ENCODE measurements around the gene RPS27. TPM values are rescaled to one million over a fixed set of nuclear protein-coding genes. Genes with fewer than 3 reads are reported as not detected.

Gene RPS27
- polyA plus RNA-seq, 1 of the 3 experiments (the other 2 are of a cell fraction), result 7,060 TPM

DNA sequence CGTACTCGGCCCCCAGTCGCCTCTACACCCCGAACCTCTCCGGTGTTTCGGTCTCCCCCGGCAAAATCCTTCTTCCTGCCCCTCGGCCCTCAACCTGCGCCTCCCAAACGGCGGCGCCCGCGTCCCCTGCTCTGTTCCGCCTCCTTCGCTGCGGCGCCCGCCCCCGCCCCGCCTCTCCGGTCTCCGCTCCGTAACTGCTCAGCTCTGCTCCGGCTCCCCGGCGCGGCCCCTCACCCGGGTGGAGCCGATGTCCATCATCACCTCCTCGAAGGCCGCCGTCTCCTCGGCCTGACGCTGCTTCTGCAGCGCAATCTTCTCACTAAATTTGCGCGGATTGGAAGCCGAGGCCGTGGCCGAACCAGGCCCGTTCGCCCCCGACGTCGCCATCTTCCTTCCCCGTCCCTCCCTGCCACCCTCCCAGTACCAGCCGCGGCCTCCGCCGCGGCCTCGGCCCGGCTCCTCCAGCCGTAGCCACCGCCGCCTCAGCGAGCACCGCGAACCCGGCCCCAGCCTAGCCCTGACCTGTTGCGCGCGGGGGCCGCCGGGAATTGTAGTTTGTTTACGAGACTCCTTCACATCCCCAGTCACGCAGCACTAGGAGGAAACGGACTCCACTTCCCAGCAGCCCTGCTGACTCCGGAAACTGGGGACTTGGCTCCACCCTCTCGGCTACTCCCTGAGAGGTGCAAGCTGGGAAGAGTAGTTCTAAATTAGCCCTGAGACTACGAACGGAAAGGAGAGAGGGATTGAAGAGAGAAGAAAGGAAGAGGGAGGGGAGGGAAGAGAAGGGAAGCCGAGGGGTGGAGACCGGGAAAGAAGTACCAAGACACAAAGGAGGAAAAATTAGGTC is 32.2 kb upstream of the RPS27 start, which contains the start of gene CRTC2 (continued):
- TF ChIP-seq MXI1 (IDR thresholded peaks at IDR 0.05; ENCODE audit: low read depth, low read length), result no peak; the same call in 1 of the 2 replicates
- no peak for TF ChIP-seq TEAD4 (IDR thresholded peaks at IDR 0.05; ENCODE audit: borderline replicate concordance, insufficient read depth)
- no peak for TF ChIP-seq RFX5 (IDR thresholded peaks at IDR 0.05; ENCODE audit: low read length)
- TF ChIP-seq, protein P1, sequence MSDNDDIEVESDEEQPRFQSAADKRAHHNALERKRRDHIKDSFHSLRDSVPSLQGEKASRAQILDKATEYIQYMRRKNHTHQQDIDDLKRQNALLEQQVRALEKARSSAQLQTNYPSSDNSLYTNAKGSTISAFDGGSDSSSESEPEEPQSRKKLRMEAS (IDR thresholded peaks at IDR 0.05; ENCODE audit: low read depth), result no peak
- TF ChIP-seq, protein P2, sequence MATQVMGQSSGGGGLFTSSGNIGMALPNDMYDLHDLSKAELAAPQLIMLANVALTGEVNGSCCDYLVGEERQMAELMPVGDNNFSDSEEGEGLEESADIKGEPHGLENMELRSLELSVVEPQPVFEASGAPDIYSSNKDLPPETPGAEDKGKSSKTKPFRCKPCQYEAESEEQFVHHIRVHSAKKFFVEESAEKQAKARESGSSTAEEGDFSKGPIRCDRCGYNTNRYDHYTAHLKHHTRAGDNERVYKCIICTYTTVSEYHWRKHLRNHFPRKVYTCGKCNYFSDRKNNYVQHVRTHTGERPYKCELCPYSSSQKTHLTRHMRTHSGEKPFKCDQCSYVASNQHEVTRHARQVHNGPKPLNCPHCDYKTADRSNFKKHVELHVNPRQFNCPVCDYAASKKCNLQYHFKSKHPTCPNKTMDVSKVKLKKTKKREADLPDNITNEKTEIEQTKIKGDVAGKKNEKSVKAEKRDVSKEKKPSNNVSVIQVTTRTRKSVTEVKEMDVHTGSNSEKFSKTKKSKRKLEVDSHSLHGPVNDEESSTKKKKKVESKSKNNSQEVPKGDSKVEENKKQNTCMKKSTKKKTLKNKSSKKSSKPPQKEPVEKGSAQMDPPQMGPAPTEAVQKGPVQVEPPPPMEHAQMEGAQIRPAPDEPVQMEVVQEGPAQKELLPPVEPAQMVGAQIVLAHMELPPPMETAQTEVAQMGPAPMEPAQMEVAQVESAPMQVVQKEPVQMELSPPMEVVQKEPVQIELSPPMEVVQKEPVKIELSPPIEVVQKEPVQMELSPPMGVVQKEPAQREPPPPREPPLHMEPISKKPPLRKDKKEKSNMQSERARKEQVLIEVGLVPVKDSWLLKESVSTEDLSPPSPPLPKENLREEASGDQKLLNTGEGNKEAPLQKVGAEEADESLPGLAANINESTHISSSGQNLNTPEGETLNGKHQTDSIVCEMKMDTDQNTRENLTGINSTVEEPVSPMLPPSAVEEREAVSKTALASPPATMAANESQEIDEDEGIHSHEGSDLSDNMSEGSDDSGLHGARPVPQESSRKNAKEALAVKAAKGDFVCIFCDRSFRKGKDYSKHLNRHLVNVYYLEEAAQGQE (IDR thresholded peaks at IDR 0.05; ENCODE audit: low read depth, low read length), result no peak
- TF ChIP-seq CHD2 (IDR thresholded peaks at IDR 0.05; ENCODE audit: low read length, partially characterized antibody), result peak; percentile 96
- no peak; the same call in 1 of the 2 replicates for TF ChIP-seq FOXJ3 (CRISPR knock-in tag; IDR thresholded peaks at IDR 0.05)
- no peak for TF ChIP-seq RCOR1 (IDR thresholded peaks at IDR 0.05; ENCODE audit: low read length)

DNA sequence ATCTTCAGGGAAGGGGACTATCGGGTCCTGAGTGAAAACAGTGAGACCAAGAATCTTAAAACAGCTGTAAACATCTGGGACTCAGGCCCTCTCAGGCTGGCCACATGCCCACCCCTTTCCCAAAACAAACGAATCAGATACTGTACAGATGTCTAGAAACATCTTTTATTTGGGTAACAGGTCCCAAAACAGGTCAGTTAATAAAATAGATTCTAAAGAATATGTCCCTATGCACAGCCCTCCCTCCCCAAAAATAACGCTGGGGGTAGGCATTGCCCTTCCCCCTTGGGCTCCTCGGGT is 31.7 kb upstream of the RPS27 start:
- H3K4me2 ChIP-seq, result peak overlapping the region; percentile 38; the same call in 1 of the 2 replicates
- POLR2A ChIA-PET, result interaction anchor here (0.8 to 4.4 kb wide), 7 partner anchors 8 to 93 kb away, joined by 3 to 32 read pairs (median 4); partner anchors contain the start of genes CREB3L4, DENND4B, GATAD2B and JTB
- peaks cover 38% of the 10 kb centered on the region for H4K20me1 ChIP-seq (ENCODE audit: insufficient read depth)
- H3F3A ChIP-seq (replicated peaks; ENCODE audit: insufficient read depth), result peaks cover 15% of the 10 kb centered on the region
- no peaks in the 10 kb centered on the region for H3K9me3 ChIP-seq
- WGBS (ENCODE audit: low lambda C conversion rate), result 33% methylated on average over 4 of the region's 4 CpGs
- peaks cover 12 to 26% of the 10 kb centered on the region in 2 experiments for H3K36me3 ChIP-seq (replicated peaks in 1 of 2; ENCODE audit: control insufficient read depth in 1 of 2, insufficient read depth in 2 of 2, low read length in 1 of 2)
- H3K9ac ChIP-seq, result no peak overlapping the region
- H3K9me2 ChIP-seq, result no peaks in the 10 kb centered on the region
- no peaks in the 10 kb centered on the region for H3K27me3 ChIP-seq (ENCODE audit: insufficient read depth)
- H3K27ac ChIP-seq (ENCODE audit: low read depth in 2 of 2, low read length in 1 of 2), result peak overlapping the region; percentile 25 to 77; a peak in 3 of 4 replicates
- no peak for DNase-seq
- H3K4me3 ChIP-seq (ENCODE audit: low read depth in 2 of 2, low read length in 1 of 2), result no peak overlapping the region; a peak in 1 of 4 replicates
- peaks cover 69% of the 10 kb centered on the region for H3K79me2 ChIP-seq (ENCODE audit: insufficient read depth)
- no peak overlapping the region for H2AFZ ChIP-seq (ENCODE audit: low read depth)
- H3K4me1 ChIP-seq (ENCODE audit: control insufficient read depth in 1 of 2, insufficient read depth in 2 of 2, low read depth in 1 of 2, low read length in 1 of 2), result peaks cover 5 to 55% of the 10 kb centered on the region in 2 experiments; a peak in 3 of 4 replicates
- CTCF ChIA-PET, result interaction anchor here (0.9 to 8.6 kb wide), 3 partner anchors 8 to 27 kb away, joined by 5 to 51 read pairs (median 50); partner anchors contain the start of genes DENND4B and RAB13
- TF ChIP-seq SIN3A (IDR thresholded peaks at IDR 0.05; ENCODE audit: borderline replicate concordance, low read depth, low read length) (no peak), FOXM1 (IDR thresholded peaks at IDR 0.05; ENCODE audit: low read depth) (no peak), POLR2AphosphoS5 (IDR thresholded peaks at IDR 0.05; ENCODE audit: low read depth, low read length) (no peak), TCF12 (IDR thresholded peaks at IDR 0.05) (no peak), GABPA (IDR thresholded peaks at IDR 0.05; ENCODE audit: low read depth) (no peak), TAF1 (IDR thresholded peaks at IDR 0.05; ENCODE audit: borderline replicate concordance, low read depth, low read length) (no peak), EP300 (IDR thresholded peaks at IDR 0.05; ENCODE audit: borderline replicate concordance in 1 of 2, low read depth in 1 of 2, low read length in 1 of 2) (no peak), YY1 (IDR thresholded peaks at IDR 0.05; ENCODE audit: low read depth) (no peak), FOSL2 (IDR thresholded peaks at IDR 0.05; ENCODE audit: borderline replicate concordance, low read depth) (no peak), TEAD4 (IDR thresholded peaks at IDR 0.05; ENCODE audit: borderline replicate concordance, insufficient read depth) (no peak), NFIC (IDR thresholded peaks at IDR 0.05; ENCODE audit: borderline replicate concordance) (no peak)
- TF ChIP-seq, protein P3, sequence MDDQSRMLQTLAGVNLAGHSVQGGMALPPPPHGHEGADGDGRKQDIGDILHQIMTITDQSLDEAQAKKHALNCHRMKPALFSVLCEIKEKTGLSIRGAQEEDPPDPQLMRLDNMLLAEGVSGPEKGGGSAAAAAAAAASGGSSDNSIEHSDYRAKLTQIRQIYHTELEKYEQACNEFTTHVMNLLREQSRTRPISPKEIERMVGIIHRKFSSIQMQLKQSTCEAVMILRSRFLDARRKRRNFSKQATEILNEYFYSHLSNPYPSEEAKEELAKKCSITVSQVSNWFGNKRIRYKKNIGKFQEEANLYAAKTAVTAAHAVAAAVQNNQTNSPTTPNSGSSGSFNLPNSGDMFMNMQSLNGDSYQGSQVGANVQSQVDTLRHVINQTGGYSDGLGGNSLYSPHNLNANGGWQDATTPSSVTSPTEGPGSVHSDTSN (IDR thresholded peaks at IDR 0.05), result no peak
- TF ChIP-seq, protein P4, sequence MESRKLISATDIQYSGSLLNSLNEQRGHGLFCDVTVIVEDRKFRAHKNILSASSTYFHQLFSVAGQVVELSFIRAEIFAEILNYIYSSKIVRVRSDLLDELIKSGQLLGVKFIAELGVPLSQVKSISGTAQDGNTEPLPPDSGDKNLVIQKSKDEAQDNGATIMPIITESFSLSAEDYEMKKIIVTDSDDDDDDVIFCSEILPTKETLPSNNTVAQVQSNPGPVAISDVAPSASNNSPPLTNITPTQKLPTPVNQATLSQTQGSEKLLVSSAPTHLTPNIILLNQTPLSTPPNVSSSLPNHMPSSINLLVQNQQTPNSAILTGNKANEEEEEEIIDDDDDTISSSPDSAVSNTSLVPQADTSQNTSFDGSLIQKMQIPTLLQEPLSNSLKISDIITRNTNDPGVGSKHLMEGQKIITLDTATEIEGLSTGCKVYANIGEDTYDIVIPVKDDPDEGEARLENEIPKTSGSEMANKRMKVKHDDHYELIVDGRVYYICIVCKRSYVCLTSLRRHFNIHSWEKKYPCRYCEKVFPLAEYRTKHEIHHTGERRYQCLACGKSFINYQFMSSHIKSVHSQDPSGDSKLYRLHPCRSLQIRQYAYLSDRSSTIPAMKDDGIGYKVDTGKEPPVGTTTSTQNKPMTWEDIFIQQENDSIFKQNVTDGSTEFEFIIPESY (IDR thresholded peaks at IDR 0.05; ENCODE audit: borderline replicate concordance, low read depth), result no peak
- TF ChIP-seq, protein P5, sequence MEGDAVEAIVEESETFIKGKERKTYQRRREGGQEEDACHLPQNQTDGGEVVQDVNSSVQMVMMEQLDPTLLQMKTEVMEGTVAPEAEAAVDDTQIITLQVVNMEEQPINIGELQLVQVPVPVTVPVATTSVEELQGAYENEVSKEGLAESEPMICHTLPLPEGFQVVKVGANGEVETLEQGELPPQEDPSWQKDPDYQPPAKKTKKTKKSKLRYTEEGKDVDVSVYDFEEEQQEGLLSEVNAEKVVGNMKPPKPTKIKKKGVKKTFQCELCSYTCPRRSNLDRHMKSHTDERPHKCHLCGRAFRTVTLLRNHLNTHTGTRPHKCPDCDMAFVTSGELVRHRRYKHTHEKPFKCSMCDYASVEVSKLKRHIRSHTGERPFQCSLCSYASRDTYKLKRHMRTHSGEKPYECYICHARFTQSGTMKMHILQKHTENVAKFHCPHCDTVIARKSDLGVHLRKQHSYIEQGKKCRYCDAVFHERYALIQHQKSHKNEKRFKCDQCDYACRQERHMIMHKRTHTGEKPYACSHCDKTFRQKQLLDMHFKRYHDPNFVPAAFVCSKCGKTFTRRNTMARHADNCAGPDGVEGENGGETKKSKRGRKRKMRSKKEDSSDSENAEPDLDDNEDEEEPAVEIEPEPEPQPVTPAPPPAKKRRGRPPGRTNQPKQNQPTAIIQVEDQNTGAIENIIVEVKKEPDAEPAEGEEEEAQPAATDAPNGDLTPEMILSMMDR (IDR thresholded peaks at IDR 0.05), result no peak
- TF ChIP-seq, protein P1 (IDR thresholded peaks at IDR 0.05; ENCODE audit: low read depth), result no peak
